T-helper 1 cell (primary cell): ENCODE data around the gene SPACA7.

Experiments
- DNase-seq, 5 donors: peaks; one replicate each; pipeline ENCODE4 v3.0.0-alpha.2; 2012 to 2020
- total RNA-seq, 4 donors: gene quantifications; one replicate each; lab custom pipeline; 2026; lab: John Stamatoyannopoulos, UW

The SPACA7 gene, protein sequence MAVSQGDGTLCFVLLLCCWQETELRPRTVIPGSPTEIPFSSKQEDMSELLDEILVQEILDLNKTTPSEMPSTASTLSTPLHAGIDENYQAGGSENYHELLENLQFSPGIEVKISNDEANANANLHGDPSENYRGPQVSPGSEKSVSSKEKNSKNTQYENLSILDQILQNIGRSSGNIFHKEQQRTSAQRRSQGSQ
- total RNA-seq, result 0 reads per million in 4 donors

DNA sequence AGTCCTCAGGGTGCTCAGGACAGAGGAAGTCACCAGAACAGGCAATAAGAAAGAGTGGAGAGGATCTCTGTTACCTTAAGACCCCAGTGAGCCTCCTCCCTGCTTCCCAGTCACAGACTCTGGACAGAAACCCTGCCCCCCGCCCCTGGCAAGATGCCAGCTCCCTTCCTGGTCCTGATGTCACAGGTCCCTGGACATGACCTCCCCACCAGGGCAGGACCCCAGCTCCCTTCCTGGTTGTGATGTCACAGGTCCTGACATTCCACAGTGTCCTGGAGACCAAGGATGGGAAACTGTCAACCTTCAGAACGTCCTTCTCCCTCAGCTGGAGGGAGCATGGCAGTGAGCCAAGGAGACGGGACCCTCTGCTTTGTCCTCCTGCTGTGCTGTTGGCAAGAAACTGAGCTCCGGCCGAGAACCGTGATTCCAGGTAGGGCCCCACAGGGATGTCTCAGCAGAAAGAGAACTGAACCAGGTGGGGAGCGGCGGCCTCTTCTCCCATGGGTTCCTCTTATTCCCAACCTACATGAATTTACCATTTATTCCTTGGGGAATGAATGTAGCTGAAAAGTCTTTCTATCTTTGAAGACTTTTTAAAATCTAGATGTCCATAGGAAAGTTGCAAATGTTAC lies at the start of gene SPACA7:
SPACA7 (plus strand) TSS at position 306 of the 632 bp plus-strand sequence; CDS start at position 337, 31 bp downstream.
- DNase-seq, result no peak

DNA sequence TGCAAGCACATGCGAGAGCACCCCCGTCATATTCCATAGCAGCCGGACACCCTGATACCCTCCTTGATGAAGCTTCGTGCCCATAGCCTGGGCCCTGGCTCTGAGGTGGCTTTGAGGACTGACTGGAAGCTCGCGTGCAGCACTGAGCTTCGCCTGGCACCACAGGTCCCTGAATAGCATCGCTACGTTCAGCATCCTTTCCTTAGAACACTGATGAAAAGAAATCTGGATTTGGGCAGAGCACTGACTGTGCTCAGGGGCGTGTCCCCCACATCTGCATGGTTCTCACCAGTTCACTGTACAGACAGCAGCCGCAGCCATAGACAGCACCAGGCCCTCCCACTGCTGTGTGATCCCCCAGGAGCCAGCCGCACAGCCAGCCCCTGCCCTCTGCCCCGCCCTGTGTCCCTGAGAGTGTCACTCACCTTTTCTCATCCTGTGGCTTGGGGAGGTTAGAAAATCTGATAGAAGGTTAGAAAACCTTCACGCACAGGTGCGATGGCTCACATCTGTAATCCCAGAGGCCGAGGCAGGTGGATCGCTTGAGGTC lies 49.3 kb upstream of the SPACA7 start:
- no peak for DNase-seq

DNA sequence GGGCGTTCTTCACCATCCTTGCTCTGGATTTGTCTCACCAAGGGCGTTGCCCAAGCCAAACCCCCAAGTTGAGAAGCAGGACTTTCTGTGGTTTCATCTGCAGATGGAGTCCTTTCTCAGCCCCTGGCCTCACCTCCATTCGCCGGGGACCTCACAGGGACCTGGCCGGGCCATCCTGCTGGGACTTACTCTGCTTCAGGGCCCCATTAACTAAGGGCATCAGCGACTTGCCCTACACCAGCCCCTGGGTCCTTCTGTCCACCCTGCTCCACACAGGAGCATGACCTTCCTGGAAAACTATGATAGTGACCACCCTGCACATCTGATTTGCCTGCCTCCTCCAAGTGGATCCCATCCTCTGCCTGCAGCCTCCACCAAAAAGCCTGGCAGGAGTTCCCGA lies 47.2 kb upstream of the SPACA7 start:
- DNase-seq, result no peak

DNA sequence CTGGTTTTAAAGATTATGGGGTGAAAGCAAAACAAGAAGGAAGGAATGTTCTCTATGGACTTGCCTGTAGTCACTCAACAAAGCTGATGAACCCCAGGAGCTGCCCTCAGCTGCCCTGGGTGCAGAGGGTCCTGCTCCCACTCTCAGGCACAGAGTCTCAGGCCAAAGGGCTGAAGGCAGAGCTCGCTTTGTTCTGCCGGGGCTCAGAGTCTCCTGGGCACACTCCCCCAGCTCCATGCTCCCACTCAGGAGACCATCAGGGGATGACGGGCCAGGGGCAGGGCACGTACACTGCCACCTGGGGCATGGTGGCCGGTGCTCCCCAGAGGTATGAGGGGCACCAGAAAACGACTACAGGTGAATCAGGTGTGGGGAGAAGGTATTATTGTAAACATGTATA lies 46.8 kb upstream of the SPACA7 start:
- DNase-seq, result no peak

DNA sequence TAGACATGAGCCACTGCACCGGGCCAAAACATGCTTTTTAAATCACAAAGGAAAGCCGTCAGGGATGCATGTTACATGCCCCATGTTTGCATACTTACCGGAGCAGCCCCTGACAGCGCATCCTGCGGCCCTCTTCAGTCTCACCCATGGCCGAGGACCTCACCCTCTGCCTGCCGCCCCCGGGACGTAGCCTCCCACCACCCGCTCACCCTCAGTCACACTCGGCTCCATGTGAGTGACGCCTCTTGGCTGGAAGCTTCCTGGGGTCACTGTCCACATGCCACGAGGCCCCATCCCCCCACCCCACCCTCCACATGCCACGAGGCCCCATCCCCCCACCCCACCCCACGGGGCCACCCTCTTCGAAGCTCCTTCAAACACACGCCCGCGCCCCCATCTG lies 46.1 kb upstream of the SPACA7 start:
- no peak for DNase-seq

DNA sequence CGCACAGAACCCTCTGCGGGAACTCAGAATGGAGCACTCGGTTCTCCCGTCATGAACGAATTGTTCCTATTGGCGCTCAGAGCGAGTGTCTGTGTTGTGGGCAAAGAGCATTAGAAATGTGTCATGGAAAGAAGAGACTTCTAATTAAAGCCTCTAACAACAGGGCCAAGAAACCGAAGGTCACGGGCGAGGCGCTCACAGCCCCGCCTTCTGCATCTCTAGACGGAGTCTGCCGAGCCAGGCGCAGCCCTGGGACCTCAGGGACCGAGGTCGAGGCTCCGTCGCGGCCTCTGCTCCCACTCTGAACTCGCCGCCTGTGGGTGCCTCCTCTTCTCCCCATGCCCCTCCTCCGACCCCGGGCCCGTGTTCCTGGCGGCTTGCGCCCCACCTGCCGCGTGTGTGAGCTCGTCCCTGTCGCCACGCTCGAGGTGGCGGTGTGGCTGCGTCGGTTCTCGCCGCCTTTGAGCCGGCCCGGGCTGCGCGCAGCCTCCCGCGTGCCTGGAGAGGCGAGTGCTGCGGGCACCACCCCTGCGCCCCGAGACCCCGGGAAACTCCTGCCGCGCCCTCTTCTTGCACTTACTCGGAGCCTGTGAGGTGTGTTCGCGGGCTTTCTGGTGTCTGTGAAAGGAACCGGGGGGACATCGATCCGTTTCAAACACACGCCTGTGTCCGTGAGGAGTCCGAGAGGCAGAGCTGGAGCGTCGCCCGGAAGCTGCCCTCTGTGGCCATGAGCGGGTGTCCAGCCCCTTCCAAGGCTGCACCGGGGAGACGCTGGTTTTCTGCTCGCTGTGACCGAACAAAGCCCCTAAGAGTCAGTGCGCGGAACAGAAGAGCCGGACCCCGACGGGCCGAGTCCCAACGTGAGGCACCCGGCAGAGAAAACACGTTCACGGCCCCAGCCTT lies 45.4 kb upstream of the SPACA7 start:
- no peak for DNase-seq

DNA sequence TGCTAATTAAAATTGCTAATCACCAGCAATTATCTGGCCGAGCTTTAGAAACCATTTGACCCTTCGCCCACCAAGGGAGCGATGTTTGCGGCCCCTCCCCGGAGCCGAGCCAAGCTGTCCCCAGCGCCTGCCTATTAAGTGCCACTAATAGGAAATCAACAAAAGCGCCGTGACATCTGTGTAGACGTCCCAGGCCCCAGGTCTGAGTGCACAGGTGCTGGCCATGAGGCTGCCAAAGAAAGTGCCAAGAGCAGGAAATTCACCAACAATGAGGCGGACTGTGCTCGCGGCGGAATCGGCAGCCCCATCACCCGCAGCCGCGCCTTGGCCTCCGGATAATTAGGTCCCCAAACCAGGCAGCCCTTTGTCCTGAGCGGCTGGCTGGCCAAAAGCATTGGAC lies 44.5 kb upstream of the SPACA7 start:
- DNase-seq, result no peak

DNA sequence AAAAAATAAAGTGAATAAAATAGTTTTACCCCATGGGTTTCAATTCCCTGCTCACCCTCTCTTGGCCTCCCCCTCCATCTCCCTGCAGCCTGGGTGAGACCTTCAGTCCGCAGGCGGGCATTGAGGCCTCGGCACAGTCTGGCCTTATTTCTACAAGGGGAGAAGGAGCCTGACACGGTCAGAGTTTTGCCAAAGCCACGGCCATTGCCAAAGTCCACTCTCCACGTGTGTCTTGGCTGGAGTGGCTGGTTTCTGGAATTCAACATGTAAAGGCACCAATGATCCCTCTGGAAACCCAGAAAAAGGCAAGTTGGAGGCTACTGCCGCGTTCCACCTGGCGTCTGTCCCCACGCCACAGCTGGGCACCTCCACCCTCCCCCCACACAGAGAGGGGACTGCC lies 43.4 kb upstream of the SPACA7 start:
- DNase-seq, result no peak

DNA sequence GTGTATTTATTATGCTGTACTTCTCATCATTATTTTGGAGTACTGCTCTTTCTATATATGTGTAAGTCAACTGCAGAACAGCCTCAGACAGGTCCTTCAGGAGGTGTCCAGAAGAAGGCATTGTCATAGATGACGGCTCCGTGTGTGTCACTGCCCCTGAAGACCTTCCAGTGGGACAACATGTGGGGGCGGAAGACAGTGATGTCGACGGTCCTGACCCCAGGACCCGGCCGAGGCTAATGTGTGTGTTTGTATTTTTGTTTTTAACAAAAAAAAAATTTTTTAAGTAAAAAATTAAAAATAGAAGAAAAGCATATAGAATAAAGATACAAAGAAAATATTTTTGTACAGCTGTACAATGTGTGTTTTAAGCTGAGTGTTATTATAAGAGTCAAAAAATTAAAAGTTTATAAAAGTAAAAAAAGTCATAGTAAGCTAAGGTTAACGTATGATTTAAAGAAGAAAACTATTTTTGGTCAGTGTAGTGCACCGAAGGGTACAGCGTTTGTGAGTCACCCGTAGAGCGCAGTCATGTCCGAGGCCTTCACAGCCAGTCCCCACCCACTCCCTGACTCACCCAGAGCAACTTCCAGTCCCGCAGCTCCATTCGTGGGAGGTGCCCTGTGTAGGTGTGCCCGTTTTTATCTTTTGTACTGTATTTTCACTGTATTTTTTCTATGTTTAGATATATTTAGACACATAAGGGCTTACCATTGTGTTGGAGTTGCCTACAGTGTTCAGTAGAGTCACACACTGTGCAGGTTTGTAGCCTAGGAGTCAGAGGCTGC lies 42.2 kb upstream of the SPACA7 start:
- DNase-seq, result no peak

DNA sequence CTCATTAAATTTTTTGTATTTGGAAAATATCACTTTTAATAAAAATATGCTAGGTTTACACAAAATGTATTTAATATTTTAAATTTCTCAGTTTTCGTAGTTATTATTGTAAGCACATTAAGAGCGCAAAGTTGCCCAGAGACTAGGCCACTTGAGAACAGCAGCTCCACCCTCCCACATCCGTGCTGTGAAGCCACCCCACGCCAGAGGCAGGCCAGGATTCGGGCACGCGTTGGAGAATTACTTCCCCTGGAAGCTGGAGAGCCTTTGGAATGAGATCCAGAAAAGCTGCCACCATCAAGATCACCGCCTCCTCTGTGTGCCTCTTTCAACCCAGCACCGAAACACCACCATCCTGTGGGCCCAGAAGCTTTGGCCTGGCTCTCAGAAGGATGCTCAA lies 41.0 kb upstream of the SPACA7 start:
- no peak for DNase-seq

DNA sequence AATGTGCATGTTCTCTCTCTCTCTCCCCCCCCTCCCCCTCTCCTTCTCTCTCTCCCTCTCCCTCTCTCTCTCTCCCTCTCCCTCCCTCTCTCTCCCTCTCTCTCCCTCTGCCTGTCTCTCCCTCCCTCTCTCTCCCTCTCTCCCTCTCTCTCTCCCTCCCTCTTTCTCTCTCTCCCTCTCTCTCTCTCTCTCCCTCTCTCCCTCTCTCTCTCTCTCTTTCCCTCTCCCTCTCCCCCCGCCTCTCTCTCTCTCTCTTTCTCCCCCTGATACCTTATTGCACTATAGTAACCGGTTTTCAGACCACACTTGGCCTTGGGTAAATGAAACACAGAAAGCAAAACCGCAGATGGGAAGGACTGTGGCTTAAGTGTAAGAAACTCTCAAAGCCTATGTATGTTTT lies 34.7 kb upstream of the SPACA7 start:
- no peak for DNase-seq

DNA sequence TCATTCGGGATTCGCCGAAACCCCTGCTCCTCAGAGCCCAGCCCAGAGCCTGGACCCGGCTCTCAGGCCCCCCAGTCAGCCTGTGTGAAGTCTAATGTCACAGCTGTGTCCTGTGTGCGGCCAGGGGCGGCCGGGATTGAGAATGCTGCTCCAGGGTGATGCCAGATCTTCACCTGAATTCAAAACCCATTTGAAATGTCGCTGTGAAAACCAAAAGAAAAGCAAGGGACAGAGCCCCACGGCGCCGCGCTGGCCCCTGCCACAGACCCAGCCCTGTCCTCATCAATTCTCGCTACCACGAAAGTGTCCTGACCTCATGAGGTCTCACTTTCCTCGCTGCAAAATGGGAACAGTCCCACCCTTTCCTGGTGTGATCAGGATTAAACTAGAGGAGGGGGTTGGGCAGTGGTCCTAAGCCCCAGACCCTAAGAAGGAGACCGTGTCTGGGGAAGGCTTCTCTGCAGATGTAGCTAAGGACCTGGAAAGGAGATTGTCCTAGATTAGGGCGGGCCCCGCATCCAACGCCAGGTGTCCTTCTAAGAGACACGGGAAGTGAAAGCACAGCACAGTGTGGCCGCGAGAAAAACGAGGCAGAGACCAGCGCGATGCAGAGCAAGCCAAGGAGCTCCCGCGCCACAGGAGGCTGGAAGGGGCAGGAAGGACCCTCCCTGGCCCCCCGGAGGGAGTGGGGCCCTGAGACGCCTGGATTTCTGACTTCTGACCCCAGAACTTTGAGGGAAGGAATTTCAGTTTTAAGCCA lies 34.0 kb upstream of the SPACA7 start:
- no peak for DNase-seq

DNA sequence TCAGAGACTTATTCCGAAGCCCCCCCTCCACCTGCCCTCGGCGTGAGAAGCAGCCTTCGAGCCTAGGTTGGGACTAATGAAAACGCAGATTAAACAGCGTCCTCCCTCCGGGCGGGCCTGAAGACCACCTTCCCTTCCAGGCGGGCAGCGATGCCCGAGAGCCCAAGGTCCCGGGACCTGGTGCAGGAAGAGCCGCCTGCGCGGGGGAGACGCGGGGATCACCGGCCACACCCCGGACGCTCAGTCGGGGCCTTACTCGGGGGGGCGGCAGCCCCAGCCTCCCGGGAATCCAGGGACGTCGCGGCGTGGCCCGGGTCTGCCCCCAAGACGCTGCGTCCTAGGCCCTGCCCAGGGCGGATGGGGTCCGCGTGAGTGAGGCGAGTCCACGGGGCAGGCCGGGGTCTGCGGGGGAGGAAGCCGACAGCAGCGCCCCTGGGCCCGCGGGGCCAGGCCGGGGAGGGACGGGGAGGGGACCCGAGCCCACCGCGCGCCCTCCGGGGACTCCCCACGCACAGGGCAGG lies 33.3 kb upstream of the SPACA7 start:
- DNase-seq, result no peak

DNA sequence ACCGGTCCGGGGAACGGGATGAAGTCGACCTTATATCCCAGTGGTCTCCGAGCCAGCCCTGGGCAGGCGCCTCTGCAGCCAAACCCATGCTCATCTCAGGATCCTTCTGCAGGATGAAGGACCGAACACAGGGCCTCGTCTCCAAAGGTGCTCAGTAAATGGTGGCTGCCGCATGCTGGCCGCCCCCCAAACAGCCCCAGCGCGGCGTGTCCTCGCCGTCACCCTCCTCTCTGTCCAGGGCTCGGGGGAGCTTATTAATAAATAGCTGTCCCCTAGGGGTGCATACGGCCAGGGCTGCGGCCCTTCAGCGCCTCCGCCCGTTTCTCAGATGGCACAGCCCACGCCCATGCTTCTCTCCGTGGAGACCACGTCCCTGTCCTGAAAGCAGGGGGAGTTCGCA lies 32.6 kb upstream of the SPACA7 start:
- DNase-seq, result no peak

DNA sequence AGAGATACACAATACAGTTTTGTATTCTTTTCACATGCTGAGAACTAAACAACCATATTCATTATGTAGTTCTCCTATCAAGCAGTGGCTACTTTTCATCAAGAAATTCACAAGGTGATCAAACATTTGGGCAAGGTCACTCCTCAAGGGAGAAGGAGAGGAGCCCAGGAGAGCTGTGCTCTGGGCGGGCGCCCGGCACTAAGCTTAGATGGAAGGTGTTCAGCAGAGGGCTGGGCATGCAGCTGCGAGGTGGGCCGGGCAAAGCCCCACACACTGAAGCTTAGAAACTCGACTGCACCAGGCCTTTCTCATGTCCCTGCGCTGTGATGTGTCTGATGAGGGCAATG lies 30.4 kb upstream of the SPACA7 start:
- DNase-seq, result no peak

DNA sequence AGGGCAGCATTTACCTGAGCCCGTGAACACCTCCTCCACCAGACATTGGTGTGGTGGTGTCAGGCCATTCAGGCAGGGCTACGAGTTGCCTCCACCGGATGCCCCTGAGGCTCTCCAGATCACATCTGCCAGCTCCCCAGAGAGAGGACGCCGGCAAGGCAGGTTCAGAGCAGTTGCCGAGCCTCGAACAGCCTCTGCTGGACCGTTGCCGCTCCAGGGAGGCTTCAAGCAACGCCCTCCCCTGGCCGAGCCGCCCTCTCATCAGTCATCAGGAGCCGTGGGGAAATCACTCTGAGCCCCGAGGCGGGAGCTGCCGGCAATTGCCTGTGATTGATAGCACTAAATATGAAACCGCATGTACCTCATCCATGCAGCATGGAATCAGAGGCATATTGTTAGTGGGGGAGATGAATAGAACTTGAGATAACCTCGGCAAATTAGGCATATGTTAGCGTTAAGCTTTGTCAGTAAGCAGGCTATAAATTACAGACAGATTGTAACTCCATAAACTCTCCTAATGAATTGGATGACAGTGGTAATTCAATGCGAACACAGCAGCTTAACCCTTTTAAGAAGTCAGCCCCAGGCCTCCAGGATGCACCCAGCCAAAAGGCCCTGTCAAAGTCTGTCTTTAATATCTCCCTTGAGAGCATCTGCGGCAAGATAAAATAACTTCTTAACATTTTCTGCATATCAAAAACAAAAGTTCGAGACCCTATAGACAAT lies 29.8 kb upstream of the SPACA7 start:
- DNase-seq, result no peak

DNA sequence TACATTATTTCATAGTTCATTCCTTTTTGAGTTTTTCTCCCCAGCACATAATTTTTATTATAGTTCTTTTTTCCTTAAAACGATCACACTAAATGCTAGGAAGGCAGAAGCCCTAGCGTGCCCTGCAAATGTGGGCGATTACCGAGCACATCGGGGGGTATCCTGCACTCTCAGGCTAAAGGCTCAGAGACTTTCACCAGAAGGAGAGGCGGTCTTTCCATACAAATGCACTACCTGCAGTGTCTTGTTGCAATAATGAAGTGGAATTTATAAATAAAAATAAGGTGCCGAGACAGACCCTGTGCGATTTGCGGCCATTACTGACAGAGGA lies 29.3 kb upstream of the SPACA7 start:
- DNase-seq, result no peak

DNA sequence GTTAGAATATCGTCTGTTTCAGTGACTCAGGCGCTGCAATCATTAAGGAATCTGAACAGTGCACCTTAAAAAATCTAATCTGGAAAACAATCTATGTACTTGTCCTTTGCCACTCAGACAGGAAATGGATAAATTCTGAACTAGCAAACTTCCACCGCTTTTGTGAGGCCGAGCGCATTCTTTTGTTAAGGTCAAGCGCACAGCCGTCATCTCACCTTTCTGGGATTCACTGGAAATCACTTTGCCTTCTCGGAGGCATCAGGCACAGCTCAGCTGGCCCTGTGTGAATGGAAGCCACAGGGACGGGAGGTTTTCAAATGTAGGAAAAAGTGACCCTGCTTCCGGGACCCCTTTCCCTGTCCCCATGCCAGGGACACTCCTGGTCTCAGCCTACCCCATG lies 28.2 kb upstream of the SPACA7 start:
- DNase-seq, result no peak

DNA sequence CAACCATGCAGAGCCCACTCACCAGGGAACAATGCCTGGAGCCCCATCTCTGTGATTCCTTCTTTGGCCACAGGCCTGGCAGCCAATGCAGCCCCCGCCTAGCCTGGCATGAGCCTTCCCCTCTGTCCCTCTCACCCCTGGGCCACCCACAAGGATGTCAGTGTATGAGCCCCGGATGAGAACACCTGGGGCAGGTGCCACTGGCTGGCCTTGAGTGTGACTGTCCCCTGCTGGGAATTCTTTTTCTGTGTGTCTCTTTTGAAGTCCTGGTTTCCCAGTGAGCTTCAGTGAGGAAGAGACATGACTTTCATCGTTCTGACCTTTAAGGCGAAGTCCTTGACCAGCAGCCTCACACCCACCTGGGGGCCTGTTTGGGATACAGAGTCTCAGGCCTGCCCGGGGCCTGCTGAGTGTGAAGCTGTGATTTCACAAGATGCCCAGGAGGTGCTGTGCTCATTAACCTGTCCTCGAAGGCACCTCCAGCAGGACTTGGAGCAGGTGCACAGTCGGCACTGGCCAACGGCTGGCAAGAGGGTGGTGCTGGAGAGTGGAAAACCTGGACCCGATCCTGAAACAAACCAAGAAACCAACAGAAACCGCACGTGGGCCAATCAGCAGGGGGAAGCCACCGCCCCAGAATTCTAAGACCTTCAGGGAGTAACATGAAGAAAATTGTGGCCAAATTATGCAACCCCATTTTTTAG lies 27.4 kb upstream of the SPACA7 start:
- DNase-seq, result no peak

DNA sequence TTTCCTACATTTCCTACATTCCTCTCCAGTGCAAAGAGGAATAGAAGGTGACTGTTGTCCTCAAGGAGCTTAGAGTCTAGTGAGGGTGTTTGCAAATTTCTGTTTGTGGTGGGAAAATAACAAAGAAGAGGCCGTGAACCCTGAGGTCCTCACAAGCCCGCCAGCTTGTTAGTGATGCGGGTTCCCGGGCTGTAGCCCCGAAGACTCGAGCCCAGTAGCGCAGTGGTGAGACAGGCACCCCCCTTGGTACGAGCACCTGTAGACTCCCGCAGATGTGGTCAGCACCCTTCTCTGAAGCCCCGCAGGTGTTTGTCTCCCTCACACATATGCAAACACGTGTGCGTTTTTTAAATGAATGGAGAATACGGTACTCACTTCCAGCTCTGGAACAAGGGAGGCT lies 26.5 kb upstream of the SPACA7 start:
- no peak for DNase-seq

DNA sequence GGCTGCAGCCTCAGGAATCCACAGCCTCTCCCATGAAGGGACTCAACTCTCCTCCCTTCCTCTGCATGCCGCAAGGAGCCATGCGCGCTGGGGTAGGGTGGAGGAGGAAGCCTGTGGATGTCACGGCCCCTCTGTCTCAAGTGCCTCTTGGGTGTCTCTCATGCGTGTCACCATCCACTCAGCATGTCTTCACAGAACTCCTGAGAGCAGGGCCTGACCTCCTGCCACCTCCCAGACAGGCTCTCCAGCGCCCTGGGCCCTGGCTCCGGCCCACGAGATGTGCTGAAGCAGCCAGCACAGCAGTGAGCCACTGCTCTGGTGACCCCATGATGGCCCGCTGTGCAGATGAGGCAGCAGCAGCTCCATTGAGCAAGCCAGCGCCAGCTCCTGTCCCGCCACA lies 25.9 kb upstream of the SPACA7 start:
- no peak for DNase-seq
